ENCODE measurements around the gene AMDHD2.

Gene AMDHD2

DNA sequence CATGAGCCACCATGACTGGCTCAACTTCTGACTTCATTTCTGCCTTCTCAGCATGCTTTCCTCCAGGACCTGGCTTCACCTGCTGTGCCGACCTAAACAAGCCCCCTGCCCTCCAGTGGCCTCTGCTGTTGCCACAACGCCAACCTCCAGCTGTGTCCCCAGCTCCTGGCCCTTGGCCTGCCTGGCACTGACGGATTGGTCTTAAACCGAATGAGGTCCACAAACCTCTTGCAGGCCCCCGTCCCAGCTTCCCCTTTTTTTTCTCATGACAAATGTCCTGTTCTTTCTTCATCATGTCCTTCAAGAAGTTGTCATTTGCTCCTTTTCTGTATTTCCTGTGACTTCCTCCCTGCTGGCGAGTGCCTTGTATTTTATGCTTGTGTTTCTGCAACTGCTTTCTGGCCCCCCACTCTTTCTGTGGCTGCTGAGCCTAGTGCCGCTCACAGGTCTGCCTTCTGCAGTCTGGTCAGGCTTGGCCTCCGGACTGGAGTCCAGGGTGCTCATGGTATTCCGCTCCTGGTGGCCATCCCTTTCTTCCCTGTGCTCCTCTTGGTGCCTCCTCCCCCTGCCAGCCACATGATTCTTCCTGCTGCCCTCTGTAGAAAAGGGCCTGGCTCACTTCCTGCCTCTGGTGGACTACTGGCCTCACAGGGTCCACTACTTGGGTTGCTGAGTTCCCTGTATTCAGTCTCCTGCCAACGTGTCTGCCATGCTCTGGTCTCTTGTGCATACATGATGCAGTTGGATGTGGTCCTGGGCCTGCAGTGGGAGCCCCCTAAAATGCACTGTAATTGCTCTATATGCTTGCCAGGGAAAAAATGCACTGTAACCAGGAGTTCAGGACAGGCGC, 3.6 kb upstream of the AMDHD2 start:
- no peak for DNase-seq (ENCODE audit: low read depth, low spot score)

GRCh38 chr16:2517954-2518605, 2.1 kb upstream of the AMDHD2 start:
- DNase-seq (ENCODE audit: low read depth, low spot score) = no peak

DNA sequence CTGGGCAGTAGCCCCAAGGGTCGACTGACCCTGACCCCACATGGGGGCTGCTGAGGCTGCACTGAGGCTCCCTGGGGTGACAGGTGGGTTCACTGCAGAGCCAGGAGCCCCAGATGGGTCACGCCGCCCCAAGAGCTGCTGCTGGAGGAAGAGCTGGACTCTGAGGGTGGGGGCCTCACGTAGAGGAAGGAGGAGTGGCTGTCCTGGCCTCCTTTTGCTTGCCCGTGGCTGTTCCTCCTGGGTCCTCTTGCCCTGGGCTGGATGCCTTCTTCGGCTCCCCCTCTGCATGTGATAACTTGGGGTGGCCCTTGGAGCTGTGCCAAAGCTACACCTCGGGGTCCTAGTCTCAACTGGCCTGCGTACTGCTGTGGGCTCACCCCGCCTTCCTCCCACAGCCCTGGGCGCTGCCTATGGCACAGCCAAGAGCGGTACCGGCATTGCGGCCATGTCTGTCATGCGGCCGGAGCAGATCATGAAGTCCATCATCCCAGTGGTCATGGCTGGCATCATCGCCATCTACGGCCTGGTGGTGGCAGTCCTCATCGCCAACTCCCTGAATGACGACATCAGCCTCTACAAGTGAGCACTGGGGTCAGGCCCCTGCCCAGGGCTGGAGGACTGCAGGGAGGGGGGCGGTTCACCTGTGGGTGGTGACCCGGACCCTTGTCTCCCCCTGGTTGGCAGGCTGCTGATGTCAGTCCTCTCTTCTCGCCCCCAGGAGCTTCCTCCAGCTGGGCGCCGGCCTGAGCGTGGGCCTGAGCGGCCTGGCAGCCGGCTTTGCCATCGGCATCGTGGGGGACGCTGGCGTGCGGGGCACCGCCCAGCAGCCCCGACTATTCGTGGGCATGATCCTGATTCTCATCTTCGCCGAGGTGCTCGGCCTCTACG, 1.1 kb upstream of the AMDHD2 start:
- no peak for DNase-seq (ENCODE audit: low read depth, low spot score)

DNA sequence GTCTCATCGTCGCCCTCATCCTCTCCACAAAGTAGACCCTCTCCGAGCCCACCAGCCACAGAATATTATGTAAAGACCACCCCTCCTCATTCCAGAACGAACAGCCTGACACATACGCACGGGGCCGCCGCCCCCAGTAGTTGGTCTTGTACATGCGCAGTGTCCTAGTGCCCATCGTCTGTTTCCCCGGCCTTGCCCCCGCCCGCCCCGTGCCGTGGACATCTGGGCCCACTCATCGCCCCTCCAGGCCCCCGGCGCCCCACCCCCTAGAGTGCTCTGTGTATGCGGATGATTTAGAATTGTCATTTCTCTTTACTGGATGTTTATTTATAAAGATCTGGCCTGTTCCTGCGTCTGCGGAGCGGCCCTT, 475 bp upstream of the AMDHD2 start:
- DNase-seq (ENCODE audit: low read depth, low spot score) = no peak

GRCh38 chr16:2520784-2521531, 787 bp downstream of the AMDHD2 start:
- DNase-seq (ENCODE audit: low read depth, low spot score) = no peak

DNA sequence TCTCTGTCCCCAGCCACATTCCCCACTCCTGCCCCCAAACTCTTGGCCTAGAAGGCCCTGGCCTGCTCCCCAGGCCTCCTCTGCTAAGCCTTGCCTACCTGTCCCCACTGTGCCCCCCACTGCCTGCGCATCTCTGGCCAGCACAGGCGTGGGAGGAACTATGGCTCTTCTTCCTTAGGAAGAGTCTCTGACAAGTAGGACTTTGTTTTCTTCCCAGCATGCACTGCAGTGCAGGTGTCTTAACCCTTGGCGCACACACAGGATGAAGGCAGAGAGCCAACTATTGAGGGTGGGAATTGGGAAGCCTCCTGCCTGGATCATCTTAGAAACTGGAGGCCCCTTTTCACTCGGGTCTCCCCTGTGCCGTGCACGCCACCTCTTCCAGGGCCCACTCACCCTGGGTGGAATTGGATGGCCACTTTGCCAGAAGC, 3.6 kb downstream of the AMDHD2 start:
- DNase-seq (ENCODE audit: low read depth, low spot score) = no peak

- no peak for DNase-seq (ENCODE audit: low read depth, low spot score)
Measured at GRCh38 chr16:2524339-2524938, 4.3 kb downstream of the AMDHD2 start.

DNA sequence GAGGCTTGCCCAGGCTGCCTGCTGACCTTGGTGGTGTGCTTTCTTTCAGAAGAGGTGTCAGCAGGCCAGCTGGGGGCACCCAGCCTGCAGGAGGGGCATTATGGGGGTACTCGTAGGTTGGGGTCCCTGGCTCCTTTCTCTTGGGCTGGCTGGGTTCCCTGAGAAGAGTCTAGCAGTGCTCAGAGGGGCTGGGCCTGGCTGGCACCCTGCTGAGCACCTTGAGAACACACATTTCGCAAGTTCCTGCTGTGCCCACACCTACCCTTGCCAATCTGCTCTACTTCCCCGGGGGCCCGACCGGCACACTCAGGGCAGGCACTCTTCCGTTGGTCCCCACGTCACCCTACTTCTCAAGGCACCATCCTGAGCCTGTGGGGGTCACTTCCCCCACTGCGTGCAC, 6.0 kb downstream of the AMDHD2 start:
- no peak for DNase-seq (ENCODE audit: low read depth, low spot score)

- DNase-seq (ENCODE audit: low read depth, low spot score) = no peak
Measured at GRCh38 chr16:2527071-2527783, 7.1 kb downstream of the AMDHD2 start.

DNA sequence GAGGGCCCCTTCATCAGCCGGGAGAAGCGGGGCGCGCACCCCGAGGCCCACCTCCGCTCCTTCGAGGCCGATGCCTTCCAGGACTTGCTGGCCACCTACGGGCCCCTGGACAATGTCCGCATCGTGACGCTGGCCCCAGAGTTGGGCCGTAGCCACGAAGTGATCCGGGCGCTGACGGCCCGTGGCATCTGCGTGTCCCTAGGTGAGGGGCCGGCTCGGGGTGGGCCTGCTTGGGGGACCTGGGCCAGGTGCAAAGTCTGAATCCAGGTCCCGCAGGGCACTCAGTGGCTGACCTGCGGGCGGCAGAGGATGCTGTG, 7.6 kb downstream of the AMDHD2 start:
- DNase-seq (ENCODE audit: low read depth, low spot score) = no peak

GRCh38 chr16:2528161-2529060, 8.2 kb downstream of the AMDHD2 start:
- DNase-seq (ENCODE audit: low read depth, low spot score) = no peak

GRCh38 chr16:2529061-2529931, 9.1 kb downstream of the AMDHD2 start:
- no peak for DNase-seq (ENCODE audit: low read depth, low spot score)

- no peak for DNase-seq (ENCODE audit: low read depth, low spot score)
Measured at GRCh38 chr16:2529961-2530628, 9.9 kb downstream of the AMDHD2 start.

GRCh38 chr16:2530629-2531318, 10.6 kb downstream of the AMDHD2 start:
- no peak for DNase-seq (ENCODE audit: low read depth, low spot score)

GRCh38 chr16:2531371-2531695, 11.2 kb downstream of the AMDHD2 start, which contains the start of gene CEMP1:
Gene CEMP1, minus strand, starts transcription at chr16:2531408. Its CDS starts 335 bp downstream, at chr16:2531073.
- DNase-seq (ENCODE audit: low read depth, low spot score) = no peak

GRCh38 chr16:2531696-2532493, 11.7 kb downstream of the AMDHD2 start:
- peak; percentile 85 for DNase-seq (ENCODE audit: low read depth, low spot score)

Data from brain pericyte (primary cell).